ENCODE results near the gene SLC11A1. TPM values are rescaled to one million over a fixed set of nuclear protein-coding genes. Genes with fewer than 3 reads are reported as not detected.

SLC11A1 gene
- polyA plus RNA-seq, 1 donor (not counting 4 experiments of a cell fraction or from before 2014, with no cell fraction given), result 0.46 TPM

GRCh38 chr2:218418321-218418716 lies 36.2 kb downstream of the SLC11A1 start:
- TF ChIP-seq EZH2 (IDR thresholded peaks at IDR 0.05; ENCODE audit: low read length) (no peak), CTCF (optimal IDR thresholded peaks at IDR 0.05 in 1 of 3, IDR thresholded peaks at IDR 0.05 in 1 of 3, conservative IDR thresholded peaks at IDR 0.05 in 1 of 3; ENCODE audit: extremely low read depth in 1 of 3, insufficient read depth in 2 of 3, low read length in 3 of 3) (no peak)
- no peaks in the 10 kb centered on the region for H3K27me3 ChIP-seq (ENCODE audit: control insufficient read depth, extremely low read depth, insufficient read depth, low read length)
- H3K4me2 ChIP-seq (ENCODE audit: control insufficient read depth, extremely low read depth, insufficient read depth, low read depth, low read length), result no peak overlapping the region
- no peaks in the 10 kb centered on the region for H3K79me2 ChIP-seq (ENCODE audit: control insufficient read depth, insufficient read depth, low read length)
- peaks cover 4% of the 10 kb centered on the region for H3K4me1 ChIP-seq (ENCODE audit: control insufficient read depth, extremely low read depth, insufficient read depth, low read length)
- dilution Hi-C loops (cut with MboI; ENCODE audit: extremely low pct_ligation_motif_present, low sequenced_read_pairs), result no loop called here
- no peak overlapping the region for H3K9ac ChIP-seq (ENCODE audit: control insufficient read depth, extremely low read depth, insufficient read depth, low read length)
- no peak for FAIRE-seq
- H3K36me3 ChIP-seq (ENCODE audit: control insufficient read depth in 2 of 2, extremely low read depth in 1 of 2, insufficient read depth in 2 of 2, low read length in 2 of 2), result no peaks in the 10 kb centered on the region
- H3K9me1 ChIP-seq (ENCODE audit: control insufficient read depth, extremely low read depth, insufficient read depth, low read length), result no peaks in the 10 kb centered on the region
- H3K9me3 ChIP-seq (ENCODE audit: control insufficient read depth, low read depth, low read length), result no peaks in the 10 kb centered on the region
- H4K20me1 ChIP-seq (ENCODE audit: control insufficient read depth, extremely low read depth, insufficient read depth, low read length), result no peaks in the 10 kb centered on the region
- H3K4me3 ChIP-seq (ENCODE audit: control insufficient read depth in 2 of 3, extremely low read depth in 1 of 3, insufficient read depth in 2 of 3, low read depth in 1 of 3, low read length in 3 of 3), result no peak overlapping the region
- no peak overlapping the region for H3K27ac ChIP-seq (ENCODE audit: control insufficient read depth, insufficient read depth, low read length)
- DNase-seq (ENCODE audit: low read depth, low spot score), result no peak
- no peak overlapping the region for H2AFZ ChIP-seq (ENCODE audit: control insufficient read depth, low read length)

- no peak within 1 kb of the TSS for H3K4me2 ChIP-seq (ENCODE audit: control insufficient read depth, extremely low read depth, insufficient read depth, low read depth, low read length)
- no peak within 1 kb of the TSS for H3K9ac ChIP-seq (ENCODE audit: control insufficient read depth, extremely low read depth, insufficient read depth, low read length)
- DNase-seq (ENCODE audit: low read depth, low spot score) (no peak), FAIRE-seq (no peak)
- no peak within 1 kb of the TSS for H3K4me3 ChIP-seq (ENCODE audit: control insufficient read depth in 2 of 3, extremely low read depth in 1 of 3, insufficient read depth in 2 of 3, low read depth in 1 of 3, low read length in 3 of 3)
- dilution Hi-C loops (cut with MboI; ENCODE audit: extremely low pct_ligation_motif_present, low sequenced_read_pairs), result no loop called here
- no peaks in the 10 kb centered on the region for H3K9me3 ChIP-seq (ENCODE audit: control insufficient read depth, low read depth, low read length)
- no peaks in the 10 kb centered on the region for H4K20me1 ChIP-seq (ENCODE audit: control insufficient read depth, extremely low read depth, insufficient read depth, low read length)
- no peaks in the 10 kb centered on the region for H3K27me3 ChIP-seq (ENCODE audit: control insufficient read depth, extremely low read depth, insufficient read depth, low read length)
- no peaks in the 10 kb centered on the region for H3K79me2 ChIP-seq (ENCODE audit: control insufficient read depth, insufficient read depth, low read length)
- no peak for TF ChIP-seq EZH2 (IDR thresholded peaks at IDR 0.05; ENCODE audit: low read length)
- no peak for TF ChIP-seq CTCF (optimal IDR thresholded peaks at IDR 0.05 in 1 of 3, IDR thresholded peaks at IDR 0.05 in 1 of 3, conservative IDR thresholded peaks at IDR 0.05 in 1 of 3; ENCODE audit: extremely low read depth in 1 of 3, insufficient read depth in 2 of 3, low read length in 3 of 3)
- peaks cover 4% of the 10 kb centered on the region for H3K4me1 ChIP-seq (ENCODE audit: control insufficient read depth, extremely low read depth, insufficient read depth, low read length)
- no peaks in the 10 kb centered on the region for H3K36me3 ChIP-seq (ENCODE audit: control insufficient read depth in 2 of 2, extremely low read depth in 1 of 2, insufficient read depth in 2 of 2, low read length in 2 of 2)
- no peak within 1 kb of the TSS for H2AFZ ChIP-seq (ENCODE audit: control insufficient read depth, low read length)
- no peak within 1 kb of the TSS for H3K27ac ChIP-seq (ENCODE audit: control insufficient read depth, insufficient read depth, low read length)
- no peaks in the 10 kb centered on the region for H3K9me1 ChIP-seq (ENCODE audit: control insufficient read depth, extremely low read depth, insufficient read depth, low read length)
These were observed 36.8 kb downstream of the SLC11A1 start, which contains the start of gene VIL1 for GRCh38 chr2:218418717-218419458. TSS of gene VIL1 (plus strand) at chr2:218419123. CDS start at chr2:218423779, 4,656 bp downstream.

Measured in keratinocyte (primary cell).